GM21717 (cell line): ENCODE results near the gene S100Z.
A peak's percentile ranks its signal among the peaks of the same experiment; 100 is the strongest.
"Not testable (repeated sequence)": the region's sequence is repeated elsewhere in the genome, so short reads cannot be mapped to it uniquely, and the experiment has no call there.

Experiments
- ATAC-seq: cut with Tn5 transposase; IDR thresholded peaks from one replicate; pipeline ENCODE4 v1.9.1; 2021; ENCODE audit warnings: mild to moderate bottlenecking, moderate library complexity; ENCODE audit not compliant: unreplicated experiment

Gene S100Z

DNA sequence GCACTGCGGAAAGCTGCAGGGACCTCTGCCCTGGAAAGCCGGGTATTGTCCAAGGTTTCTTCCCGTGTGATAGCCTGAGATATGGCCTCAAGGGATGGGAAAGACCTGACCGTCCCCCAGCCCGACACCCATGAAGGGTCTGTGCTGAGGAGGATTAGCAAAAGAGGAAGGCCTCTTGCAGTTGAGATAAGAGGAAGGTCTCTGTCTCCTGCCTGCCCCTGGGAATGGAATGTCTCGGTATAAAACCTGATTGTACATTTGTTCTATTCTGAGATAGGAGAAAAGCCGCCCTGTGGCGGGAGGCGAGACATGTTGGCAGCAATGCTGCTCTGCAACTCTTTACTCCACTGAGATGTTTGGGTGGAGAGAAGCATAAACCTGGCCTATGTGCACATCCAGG, 95.4 kb downstream of the S100Z start:
- not testable (repeated sequence) for ATAC-seq

DNA sequence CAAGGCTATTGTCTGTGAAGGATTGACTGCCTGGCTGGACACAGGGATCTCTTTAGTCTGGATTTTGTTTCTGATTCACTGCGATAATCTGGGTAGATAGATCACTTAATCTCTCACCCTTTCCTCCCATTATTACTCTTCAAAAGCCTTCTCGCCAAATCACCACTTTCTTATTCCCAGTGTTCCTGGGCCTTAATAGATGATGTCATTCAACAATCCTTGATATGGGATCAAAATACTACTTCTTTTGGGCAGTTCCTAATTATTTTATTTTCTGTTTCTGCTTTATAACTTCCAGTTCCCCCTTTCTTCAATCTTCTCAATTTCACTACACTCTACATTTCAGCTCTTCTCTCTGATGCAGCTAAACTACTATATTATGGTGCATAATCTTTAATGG, 96.3 kb downstream of the S100Z start:
- ATAC-seq, result no peak

DNA sequence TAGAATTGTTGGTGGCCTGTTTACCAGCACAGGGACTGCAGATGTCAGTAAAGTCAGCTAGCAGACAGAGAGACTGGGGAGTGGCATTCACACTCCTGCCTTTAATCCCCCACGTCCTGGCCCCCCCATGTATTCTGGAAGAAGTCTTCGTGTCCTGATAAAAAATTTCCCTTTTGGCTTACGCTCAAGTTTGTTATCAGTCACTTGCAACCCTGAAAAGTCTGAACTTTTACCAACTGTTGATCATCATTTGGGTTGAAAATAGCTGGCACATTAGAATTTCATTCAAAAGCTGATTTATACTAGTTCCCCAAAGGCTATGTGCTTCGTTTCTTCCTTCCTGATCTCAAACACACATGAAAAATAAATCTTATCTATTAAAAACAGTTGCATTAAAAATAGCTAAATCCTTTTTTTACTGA, 97.3 kb downstream of the S100Z start:
- ATAC-seq, result no peak

DNA sequence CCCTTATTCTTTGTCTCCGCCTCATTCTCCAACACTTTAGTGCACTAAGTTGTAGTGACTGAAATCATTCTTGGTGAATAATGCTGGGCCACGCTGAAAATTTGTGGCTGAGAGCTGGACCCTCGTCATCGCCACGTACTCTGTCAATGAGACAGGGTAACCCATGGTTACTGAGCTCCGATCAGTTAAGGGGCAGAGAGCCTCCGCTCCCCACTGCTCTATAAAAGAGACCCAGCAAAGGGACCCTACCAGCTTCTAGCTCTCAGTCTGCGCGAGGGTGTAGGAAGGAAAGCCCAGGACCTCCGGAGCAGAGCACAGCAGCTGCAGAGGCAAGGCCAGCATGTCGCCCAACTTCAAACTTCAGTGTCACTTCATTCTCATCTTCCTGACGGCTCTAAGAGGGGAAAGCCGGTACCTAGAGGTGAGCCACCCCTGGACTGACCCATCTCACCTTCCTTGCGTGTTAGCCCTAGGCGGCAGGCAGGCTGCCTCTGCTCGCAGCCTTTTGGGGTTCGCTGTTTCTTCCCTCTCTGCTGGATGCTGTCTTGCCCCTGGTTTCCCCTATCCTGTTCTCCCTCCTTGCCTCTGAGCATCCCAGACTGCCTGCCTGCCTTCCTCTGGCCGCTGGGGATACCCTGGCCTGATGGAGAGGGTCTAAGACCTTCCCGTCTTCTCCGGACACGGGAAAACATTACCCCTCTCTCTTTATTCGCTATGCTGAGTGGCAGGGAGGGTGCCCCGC, 103.2 kb downstream of the S100Z start, which contains the start of gene CRHBP:
CRHBP (plus strand) TSS at position 251 of the 742 bp plus-strand sequence; CDS start at position 341, 90 bp downstream.
- ATAC-seq, result no peak

DNA sequence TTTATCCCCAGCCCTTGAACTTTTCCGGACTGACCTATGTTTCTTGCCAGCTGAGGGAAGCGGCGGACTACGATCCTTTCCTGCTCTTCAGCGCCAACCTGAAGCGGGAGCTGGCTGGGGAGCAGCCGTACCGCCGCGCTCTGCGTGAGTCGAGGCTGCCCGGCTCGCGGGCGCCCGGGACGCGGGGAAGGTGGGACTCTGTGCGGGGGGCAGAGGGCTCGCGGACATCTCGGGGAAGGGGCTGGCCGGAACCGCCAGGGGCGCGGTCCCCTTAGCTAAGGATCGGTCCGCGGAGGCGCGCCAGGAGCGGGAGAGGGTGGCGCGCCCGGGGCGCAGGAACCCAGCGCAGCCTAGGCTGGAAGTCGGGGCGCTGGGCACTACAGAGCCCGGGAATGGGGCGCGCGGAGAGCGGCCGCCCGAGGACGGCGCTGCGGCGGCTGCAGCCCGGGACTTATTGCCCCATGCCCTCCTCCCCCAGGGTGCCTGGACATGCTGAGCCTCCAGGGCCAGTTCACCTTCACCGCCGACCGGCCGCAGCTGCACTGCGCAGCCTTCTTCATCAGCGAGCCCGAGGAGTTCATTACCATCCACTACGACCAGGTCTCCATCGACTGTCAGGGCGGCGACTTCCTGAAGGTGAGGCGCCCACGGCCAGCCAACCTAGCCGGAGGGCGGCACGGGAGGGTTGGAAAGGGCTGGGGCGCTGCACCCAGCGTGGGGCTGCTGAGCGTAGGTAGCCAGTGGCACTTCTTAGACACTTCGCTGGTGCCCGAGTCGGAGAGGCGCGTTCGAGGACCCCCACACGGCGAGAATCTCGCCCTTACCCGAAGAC, 104.0 kb downstream of the S100Z start:
- no peak for ATAC-seq

DNA sequence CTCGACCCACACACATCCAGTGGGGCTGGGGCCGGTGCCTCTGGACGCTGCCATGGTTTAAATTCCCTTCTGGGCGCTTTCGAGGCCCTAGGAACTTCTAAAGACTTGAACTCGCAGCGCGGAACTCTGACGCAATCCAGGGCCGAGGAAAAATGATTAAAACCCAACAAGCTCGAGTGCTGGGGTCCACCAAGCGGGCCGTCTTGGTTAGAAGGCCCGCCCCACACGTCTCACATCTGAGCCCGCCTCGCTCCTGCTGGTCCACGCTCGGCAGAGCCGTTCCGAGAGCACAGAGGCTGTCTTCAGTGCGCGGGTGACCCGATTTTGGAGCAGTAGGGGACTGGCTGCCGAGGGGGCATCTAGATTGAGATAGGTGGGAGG, 104.6 kb downstream of the S100Z start:
- ATAC-seq, result no peak

DNA sequence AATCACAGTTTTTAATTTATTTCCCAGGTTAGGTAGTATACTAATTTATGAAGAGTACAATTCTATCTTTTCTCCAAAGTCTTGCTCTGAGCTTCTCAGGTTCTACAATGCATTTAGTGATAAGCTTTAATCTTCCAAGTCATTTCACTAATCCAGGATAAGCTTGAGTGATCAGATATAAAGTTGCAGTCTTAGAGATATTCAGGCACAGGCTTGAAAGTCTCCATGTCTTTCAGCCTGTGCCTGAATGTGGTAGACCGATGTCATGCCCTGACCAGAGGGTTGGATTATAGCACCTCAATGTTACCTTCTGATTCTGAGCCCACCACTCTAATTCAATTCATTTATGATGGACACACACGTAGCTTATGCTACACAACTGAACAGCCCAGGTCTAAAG, 106.2 kb downstream of the S100Z start:
- ATAC-seq, result no peak

DNA sequence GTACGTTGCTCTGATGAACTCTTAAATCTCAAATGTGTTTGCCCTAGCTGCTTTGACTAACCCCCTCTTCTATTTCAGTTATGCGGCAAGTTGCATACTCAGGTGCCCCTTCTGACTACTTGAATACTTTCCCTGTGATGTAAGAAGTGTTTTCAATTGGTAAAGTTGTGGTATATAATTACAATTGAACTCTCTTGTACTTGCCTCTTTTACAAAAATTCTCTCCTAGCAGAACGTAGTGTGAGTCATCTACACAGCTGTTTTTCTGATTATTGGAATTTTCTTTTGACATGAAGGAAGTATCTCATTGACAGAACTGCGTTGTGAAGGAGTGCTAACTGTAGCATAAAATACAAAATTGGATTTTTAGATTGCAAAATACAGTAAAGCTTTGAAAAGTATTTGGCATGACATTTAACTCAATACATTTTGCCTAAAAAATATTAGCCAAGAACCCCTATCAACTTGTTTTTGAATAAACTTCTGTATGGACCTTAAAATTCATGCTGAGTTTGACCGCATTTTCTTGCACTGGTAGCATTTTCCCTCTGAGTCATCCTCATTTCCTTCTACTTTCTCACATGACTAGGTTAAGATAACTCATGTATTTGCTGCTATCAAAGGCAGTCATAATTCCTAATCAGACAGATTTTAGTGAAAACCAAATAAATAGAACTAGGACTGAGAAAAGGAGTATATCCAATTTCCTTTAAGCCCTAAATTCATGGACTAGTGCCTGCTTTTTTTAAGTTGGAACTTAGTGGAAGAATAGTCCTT, 109.4 kb downstream of the S100Z start:
- ATAC-seq, result no peak

DNA sequence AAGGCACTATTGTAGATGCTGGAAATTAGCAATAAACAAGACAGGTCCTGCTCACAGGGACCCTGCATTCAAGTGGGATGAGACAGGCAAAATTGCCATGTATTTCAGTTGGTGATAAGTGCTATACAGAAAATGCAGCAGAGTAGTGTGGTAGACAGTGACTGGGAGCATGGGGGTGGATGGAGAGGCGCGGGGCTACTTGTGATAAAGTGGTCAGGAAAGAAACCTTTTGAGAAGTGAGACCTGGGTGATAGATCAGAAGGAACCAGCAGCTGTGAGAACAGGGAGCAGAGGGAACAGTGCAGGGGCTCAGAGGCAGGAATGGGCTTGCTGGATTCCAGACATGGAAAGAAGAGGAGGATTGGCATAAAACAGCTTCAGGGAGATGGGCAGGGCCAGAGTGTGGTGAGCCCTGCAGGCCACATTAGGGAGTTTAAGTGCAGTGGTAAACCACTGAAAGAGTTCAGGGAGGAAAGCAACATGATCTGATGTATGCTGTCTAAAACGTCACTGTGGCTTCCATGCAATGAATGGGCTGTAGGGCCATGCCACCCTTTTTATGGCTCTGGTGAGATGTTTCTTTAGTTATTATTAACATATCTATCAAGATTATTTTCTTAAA, 110.3 kb downstream of the S100Z start:
- ATAC-seq, result peak; percentile 82

DNA sequence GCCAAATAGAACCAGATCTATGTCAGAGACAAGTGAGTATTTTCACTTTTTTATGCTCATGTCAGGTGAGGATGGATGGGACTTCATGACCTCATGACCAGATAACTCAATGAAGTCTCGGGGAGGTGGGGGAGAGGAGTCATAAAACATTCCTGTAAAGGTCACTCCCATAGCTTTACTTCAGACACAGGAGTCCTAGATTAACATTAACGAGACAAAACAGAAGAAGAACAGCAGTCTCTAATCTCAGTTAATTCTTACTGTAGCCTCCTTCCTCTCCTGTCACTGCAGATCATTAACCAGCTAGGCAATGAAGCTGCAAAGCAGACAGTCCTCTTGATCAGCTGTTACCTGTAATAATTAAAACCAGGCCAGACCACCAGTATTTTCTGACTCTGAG, 114.2 kb downstream of the S100Z start:
- ATAC-seq, result no peak
